Fibroblast of lung (primary cell): Measurements from ENCODE around the gene HSPB6. TPM values are rescaled to one million over a fixed set of nuclear protein-coding genes. Genes with fewer than 3 reads are reported as not detected.

Experiments
- DNase-seq, 2 donors: peaks; one replicate each; pipeline versions ENCODE4 v3.0.0 to v3.0.0-alpha.2; 2010; ENCODE audit warnings: low read depth in 2 of 2
- H2AFZ ChIP-seq: 2 replicates; pipeline ENCODE4 v1.5.1; 2012; ENCODE audit warnings: low read length, control low read depth, inconsistent platforms
- H3K27ac ChIP-seq: 2 replicates; pipeline ENCODE4 v1.5.1; 2011; ENCODE audit warnings: low read length, control low read depth; ENCODE audit not compliant: insufficient read depth
- H3K27me3 ChIP-seq: 2 replicates; pipeline ENCODE4 v1.5.1; 2011; ENCODE audit warnings: mild to moderate bottlenecking, low read length; ENCODE audit not compliant: control insufficient read depth, insufficient read depth
- H3K36me3 ChIP-seq: 2 replicates; pipeline ENCODE4 v1.5.1; 2011; ENCODE audit warnings: low read length; ENCODE audit not compliant: control insufficient read depth, insufficient read depth
- H3K4me1 ChIP-seq: 2 replicates; pipeline ENCODE4 v1.5.1; 2011; ENCODE audit warnings: low read length; ENCODE audit not compliant: control insufficient read depth, insufficient read depth; ENCODE audit errors: extremely low read depth
- H3K4me2 ChIP-seq: 2 replicates; pipeline ENCODE4 v1.5.1; 2011; ENCODE audit warnings: low read length, control low read depth; ENCODE audit not compliant: insufficient read depth; ENCODE audit errors: extremely low read depth
- H3K4me3 ChIP-seq, 4 experiments: fragments of 200-600 bp in 1 of 4; sonication (generic) in 1 of 4; replicated peaks in 1 of 4; 2 replicates each; pipeline ENCODE4 v1.5.1; 2011 to 2016; ENCODE audit warnings: low read length in 4 of 4, low read depth in 3 of 4, mild to moderate bottlenecking in 3 of 4, control low read depth in 2 of 4, inconsistent platforms in 1 of 4, mixed read lengths in 1 of 4; ENCODE audit not compliant: insufficient read depth in 1 of 4; ENCODE audit errors: control extremely low read depth in 1 of 4
- H3K79me2 ChIP-seq: 2 replicates; pipeline ENCODE4 v1.5.1; 2012; ENCODE audit warnings: mild to moderate bottlenecking, low read length, inconsistent platforms; ENCODE audit not compliant: control insufficient read depth, insufficient read depth
- H3K9ac ChIP-seq: 2 replicates; pipeline ENCODE4 v1.5.1; 2011; ENCODE audit warnings: mild to moderate bottlenecking, low read length, control low read depth; ENCODE audit not compliant: insufficient read depth
- H3K9me3 ChIP-seq: 2 replicates; pipeline ENCODE4 v1.5.1; 2012; ENCODE audit warnings: low read depth, low read length; ENCODE audit not compliant: control insufficient read depth, insufficient read depth
- H4K20me1 ChIP-seq: 2 replicates; pipeline ENCODE4 v1.5.1; 2011; ENCODE audit warnings: low read length; ENCODE audit not compliant: control insufficient read depth, insufficient read depth; ENCODE audit errors: extremely low read depth
- EZH2 ChIP-seq: IDR thresholded peaks from 2 replicates; pipeline ENCODE4 v1.5.1; 2012; ENCODE audit warnings: low read length, control low read depth, mild to moderate bottlenecking; ENCODE audit errors: missing control alignments
- polyA plus RNA-seq, 2 donors: library from polyadenylated mRNA; depleted of rRNA in 1 of 2; stranded (reverse) in 1 of 2; unstranded in 1 of 2; fragments of >200 nt; gene quantifications; 2 replicates each; pipeline ENCODE4 v1.2.1, GENCODE V29; 2011 to 2012; ENCODE audit warnings: missing spikeins in 1 of 2
- total RNA-seq: library from RNA; depleted of rRNA; stranded (reverse); fragments of >200 nt; gene quantifications from 2 replicates; pipeline ENCODE4 v1.2.1, GENCODE V29; 2014
- TF ChIP-seq, protein P1 (sequence below), 2 donors: IDR thresholded peaks in 1 of 2; conservative IDR thresholded peaks in 1 of 2; 1 replicate in 1 of 2; 2 replicates in 1 of 2; pipeline ENCODE4 v1.5.1; 2011 to 2012; ENCODE audit warnings: low read length in 2 of 2, control low read depth in 1 of 2, inconsistent platforms in 1 of 2, low read depth in 1 of 2, mild to moderate bottlenecking in 1 of 2

Gene HSPB6
- total and polyA plus RNA-seq, 2 donors (not counting 1 experiment from before 2014, with no cell fraction given): 53.1 to 54.3 TPM

DNA sequence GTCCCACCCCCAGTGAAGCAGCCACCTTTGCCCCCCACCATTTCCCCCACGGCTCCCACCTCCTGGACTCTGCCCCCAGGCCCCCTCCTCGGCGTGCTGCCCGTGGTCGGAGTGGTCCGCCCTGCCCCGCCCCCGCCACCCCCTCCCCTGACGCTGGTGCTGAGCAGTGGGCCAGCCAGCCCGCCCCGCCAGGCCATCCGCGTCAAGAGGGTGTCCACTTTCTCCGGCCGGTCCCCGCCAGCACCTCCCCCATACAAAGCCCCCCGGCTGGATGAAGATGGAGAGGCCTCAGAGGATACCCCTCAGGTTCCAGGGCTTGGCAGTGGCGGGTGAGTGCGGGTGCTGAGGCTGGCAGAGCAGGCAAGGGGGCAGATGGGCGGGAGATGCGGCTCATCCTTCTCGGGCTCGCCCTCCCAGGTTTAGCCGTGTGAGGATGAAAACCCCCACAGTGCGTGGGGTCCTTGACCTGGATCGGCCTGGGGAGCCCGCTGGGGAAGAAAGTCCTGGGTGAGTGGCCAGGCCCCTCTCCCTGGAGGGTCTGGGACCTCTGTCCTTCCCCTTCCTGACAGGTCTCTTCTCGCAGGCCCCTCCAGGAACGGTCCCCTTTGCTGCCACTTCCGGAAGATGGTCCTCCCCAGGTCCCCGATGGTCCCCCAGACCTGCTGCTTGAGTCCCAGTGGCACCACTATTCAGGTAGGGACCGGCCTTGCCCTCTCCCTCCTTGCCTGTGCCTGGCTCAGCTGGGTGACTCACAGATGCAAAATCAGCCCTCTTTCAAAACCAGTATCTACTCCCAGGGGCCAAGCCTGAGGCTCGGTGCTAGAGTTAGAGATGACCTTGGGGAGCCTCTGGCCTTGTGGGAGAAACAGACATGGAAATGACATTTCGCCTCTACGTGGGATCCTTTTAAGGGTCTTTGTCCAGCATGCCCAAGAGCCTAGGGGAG is 23.4 kb downstream of the HSPB6 start:
- DNase-seq: no peak
- no peak overlapping the region for H3K27ac ChIP-seq
- no peaks in the 10 kb centered on the region for H4K20me1 ChIP-seq
- H2AFZ ChIP-seq: no peak overlapping the region
- no peaks in the 10 kb centered on the region for H3K79me2 ChIP-seq
- H3K4me1 ChIP-seq: no peaks in the 10 kb centered on the region
- H3K9ac ChIP-seq: no peak overlapping the region
- H3K9me3 ChIP-seq: no peaks in the 10 kb centered on the region
- no peak overlapping the region for H3K4me3 ChIP-seq
- no peaks in the 10 kb centered on the region for H3K27me3 ChIP-seq
- no peak for TF ChIP-seq EZH2
- TF ChIP-seq, protein P1, sequence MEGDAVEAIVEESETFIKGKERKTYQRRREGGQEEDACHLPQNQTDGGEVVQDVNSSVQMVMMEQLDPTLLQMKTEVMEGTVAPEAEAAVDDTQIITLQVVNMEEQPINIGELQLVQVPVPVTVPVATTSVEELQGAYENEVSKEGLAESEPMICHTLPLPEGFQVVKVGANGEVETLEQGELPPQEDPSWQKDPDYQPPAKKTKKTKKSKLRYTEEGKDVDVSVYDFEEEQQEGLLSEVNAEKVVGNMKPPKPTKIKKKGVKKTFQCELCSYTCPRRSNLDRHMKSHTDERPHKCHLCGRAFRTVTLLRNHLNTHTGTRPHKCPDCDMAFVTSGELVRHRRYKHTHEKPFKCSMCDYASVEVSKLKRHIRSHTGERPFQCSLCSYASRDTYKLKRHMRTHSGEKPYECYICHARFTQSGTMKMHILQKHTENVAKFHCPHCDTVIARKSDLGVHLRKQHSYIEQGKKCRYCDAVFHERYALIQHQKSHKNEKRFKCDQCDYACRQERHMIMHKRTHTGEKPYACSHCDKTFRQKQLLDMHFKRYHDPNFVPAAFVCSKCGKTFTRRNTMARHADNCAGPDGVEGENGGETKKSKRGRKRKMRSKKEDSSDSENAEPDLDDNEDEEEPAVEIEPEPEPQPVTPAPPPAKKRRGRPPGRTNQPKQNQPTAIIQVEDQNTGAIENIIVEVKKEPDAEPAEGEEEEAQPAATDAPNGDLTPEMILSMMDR (conservative IDR thresholded peaks at IDR 0.05 in 1 of 2, IDR thresholded peaks at IDR 0.05 in 1 of 2; ENCODE audit: low read depth in 1 of 2, low read length in 2 of 2): no peak
- peaks cover 59% of the 10 kb centered on the region for H3K36me3 ChIP-seq
- no peak overlapping the region for H3K4me2 ChIP-seq

DNA sequence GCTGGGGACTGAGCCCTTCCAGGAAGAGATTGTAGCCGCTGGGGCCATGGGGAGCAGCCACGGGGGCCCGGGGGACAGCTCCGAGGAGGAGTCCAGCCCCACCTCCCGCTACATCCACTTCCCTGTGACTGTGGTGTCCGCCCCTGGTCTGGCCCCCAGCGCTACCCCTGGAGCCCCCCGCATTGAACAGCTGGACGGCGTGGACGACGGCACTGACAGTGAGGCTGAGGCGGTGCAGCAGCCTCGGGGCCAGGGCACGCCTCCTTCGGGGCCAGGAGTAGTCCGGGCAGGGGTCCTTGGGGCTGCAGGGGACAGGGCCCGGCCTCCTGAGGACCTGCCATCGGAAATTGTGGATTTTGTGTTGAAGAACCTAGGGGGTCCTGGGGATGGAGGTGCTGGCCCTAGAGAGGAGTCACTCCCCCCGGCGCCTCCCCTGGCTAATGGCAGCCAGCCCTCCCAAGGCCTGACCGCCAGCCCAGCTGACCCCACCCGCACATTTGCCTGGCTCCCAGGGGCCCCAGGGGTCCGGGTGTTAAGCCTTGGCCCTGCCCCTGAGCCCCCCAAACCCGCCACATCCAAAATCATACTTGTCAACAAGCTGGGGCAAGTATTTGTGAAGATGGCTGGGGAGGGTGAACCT is 24.2 kb downstream of the HSPB6 start:
- Histone ChIP-seq H3K9ac (no peak overlapping the region), H3K4me2 (no peak overlapping the region), H2AFZ (no peak overlapping the region), H3K27ac (no peak overlapping the region), H3K36me3 (peaks cover 55% of the 10 kb centered on the region), H3K4me1 (no peaks in the 10 kb centered on the region), H3K9me3 (no peaks in the 10 kb centered on the region), H4K20me1 (no peaks in the 10 kb centered on the region), H3K4me3 (no peak overlapping the region), H3K27me3 (no peaks in the 10 kb centered on the region), H3K79me2 (no peaks in the 10 kb centered on the region)
- no peak for TF ChIP-seq EZH2
- TF ChIP-seq, protein P1 (conservative IDR thresholded peaks at IDR 0.05 in 1 of 2, IDR thresholded peaks at IDR 0.05 in 1 of 2; ENCODE audit: low read depth in 1 of 2, low read length in 2 of 2): no peak
- DNase-seq: no peak

DNA sequence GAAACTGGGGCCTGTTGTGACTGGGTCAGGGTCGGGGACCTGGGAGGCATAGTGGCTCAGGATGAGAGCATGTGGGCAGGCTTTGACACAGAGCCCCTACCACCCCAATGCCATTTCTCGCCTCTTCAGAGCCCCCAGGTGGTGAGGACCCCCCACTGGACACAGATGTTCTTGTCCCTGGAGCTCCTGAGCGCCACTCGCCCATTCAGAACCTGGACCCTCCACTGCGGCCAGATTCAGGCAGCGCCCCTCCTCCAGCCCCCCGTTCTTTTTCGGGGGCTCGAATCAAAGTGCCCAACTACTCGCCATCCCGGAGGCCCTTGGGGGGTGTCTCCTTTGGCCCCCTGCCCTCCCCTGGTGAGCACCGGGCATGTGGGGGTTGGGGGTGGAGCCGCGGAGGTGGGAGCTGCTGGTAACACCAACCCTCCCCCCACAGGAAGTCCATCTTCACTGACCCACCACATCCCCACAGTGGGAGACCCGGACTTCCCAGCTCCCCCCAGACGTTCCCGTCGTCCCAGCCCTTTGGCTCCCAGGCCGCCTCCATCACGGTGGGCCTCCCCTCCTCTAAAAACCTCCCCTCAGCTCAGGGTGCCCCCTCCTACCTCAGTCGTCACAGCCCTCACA is 24.9 kb downstream of the HSPB6 start:
- no peak for TF ChIP-seq EZH2
- TF ChIP-seq, protein P1 (conservative IDR thresholded peaks at IDR 0.05 in 1 of 2, IDR thresholded peaks at IDR 0.05 in 1 of 2; ENCODE audit: low read depth in 1 of 2, low read length in 2 of 2): no peak
- H2AFZ ChIP-seq: no peak overlapping the region
- H3K4me1 ChIP-seq: no peaks in the 10 kb centered on the region
- H3K4me3 ChIP-seq: no peak overlapping the region
- no peaks in the 10 kb centered on the region for H3K79me2 ChIP-seq
- H3K9ac ChIP-seq: no peak overlapping the region
- no peaks in the 10 kb centered on the region for H3K9me3 ChIP-seq
- no peak overlapping the region for H3K27ac ChIP-seq
- no peaks in the 10 kb centered on the region for H3K27me3 ChIP-seq
- peaks cover 55% of the 10 kb centered on the region for H3K36me3 ChIP-seq
- H3K4me2 ChIP-seq: no peak overlapping the region
- no peak for DNase-seq
- H4K20me1 ChIP-seq: no peaks in the 10 kb centered on the region
